Hindlimb muscle (tissue), 1 donor: Measurements from ENCODE around the gene PCDH9. TPM values are rescaled to one million over a fixed set of nuclear protein-coding genes. Genes with fewer than 3 reads are reported as not detected.

Experiments used
- DNase-seq: peaks from one replicate; pipeline ENCODE4 v3.0.0-alpha.2; 2013
- polyA plus RNA-seq: library from polyadenylated mRNA; unstranded; fragments of 120-200 nt; gene quantifications from one replicate; pipeline ENCODE4 v1.2.1, GENCODE V29; 2013; ENCODE audit not compliant: insufficient read length

The PCDH9 gene
- polyA plus RNA-seq, 1 donor, result 2.0 TPM

DNA sequence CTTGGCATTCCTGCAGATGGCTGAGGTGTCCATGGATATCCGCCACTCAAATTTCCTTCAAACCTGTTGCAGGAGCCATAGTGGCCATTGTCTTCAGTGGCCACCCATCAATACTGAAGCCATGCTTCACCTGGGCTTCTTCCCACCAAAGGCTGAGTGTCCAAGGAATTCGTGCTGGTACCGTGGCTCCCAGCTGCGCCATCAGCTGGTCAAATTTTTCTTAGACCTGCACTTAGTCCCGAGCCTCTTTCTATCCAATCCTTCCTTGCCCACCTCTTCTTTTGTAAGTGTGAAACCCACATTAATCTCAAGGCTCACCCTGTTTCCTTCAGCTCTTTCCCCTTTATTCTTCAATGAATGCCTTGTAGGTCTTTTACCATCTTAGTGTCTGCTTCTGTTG, 152.1 kb downstream of the PCDH9 start:
- DNase-seq, result no peak

GRCh38 chr13:67077132-67077531, 153.0 kb downstream of the PCDH9 start:
- no peak for DNase-seq

GRCh38 chr13:67076378-67076777, 153.8 kb downstream of the PCDH9 start:
- no peak for DNase-seq

GRCh38 chr13:67075239-67075638, 154.9 kb downstream of the PCDH9 start:
- no peak for DNase-seq

DNA sequence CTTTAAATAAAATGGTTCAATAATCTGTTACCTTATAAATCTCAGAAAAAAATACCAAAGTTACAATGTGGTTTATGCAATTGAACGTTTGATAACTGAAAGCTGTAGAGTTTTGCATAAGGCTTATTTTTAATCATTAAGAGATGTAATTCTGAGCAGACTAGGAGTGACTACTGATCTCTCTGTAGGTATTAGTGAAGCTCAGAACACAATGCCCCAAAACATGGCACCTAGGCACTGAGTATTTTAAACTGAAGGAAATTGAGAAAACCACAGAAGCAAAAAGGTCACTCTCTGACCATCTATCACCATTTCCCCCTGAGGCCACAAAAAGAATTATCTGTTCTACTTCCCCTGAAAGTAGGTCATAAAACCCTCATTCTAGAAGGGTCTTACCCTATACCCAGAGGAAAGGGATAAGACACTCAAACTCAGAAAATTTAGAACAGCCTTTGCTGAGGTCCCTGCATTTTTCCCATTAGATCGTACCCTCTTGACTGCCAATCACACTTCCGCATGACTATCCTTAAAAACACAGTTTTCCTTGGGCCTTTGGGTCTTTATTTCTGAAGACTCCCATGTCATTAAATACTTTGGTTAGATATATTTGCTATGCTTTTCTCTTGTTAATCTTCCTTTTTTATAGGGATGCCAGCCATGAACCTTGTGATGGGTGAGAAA, 158.1 kb downstream of the PCDH9 start:
- DNase-seq, result no peak

GRCh38 chr13:67070306-67070705, 159.8 kb downstream of the PCDH9 start:
- DNase-seq, result no peak

DNA sequence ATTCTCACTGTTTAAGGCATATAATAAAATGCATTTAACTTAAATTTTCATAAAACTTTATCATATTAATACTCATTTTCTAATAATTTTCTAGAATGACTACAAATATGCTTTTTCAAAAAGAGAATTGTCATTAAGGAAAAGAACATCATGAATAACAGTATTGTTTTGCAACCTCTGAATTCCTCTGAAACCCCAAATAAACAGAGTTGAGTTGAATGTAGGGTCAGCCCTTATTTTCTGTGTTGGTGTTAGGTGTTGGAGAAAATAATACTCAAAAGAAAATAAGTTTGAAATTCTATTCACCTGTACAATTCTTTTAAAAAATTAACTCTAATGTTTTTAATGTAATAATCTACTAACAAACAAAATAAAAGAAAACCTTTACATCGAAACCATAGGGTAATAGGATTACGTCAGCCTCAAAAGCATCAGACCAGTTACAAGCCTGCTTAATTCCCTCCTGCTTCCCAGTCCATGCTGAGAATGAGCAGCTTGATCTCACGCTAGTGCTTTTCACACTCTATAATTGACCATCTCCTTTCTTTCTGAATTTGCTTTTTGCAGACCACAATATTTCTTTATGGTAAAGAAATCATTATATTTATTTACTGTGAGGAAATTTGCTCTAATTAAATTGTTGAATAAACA, 160.9 kb downstream of the PCDH9 start:
- no peak for DNase-seq

DNA sequence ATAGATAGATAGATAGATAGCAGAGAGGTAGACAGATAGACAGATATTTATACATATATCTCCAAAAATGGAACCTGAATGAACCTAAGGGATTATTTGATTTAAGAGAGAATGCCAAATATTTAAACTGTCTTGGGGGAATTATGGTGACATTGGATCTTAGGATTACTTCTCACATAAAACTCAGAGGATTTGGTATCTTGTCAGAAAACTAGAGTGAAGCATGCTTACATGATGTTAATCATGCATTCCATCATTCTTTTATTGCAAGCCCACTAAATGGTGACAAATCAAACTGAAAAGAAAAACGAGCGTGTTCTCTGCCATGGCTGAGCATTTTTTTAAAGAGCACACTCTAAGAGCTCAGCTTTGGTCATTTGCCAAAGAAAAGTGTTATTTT, 165.2 kb downstream of the PCDH9 start:
- no peak for DNase-seq

DNA sequence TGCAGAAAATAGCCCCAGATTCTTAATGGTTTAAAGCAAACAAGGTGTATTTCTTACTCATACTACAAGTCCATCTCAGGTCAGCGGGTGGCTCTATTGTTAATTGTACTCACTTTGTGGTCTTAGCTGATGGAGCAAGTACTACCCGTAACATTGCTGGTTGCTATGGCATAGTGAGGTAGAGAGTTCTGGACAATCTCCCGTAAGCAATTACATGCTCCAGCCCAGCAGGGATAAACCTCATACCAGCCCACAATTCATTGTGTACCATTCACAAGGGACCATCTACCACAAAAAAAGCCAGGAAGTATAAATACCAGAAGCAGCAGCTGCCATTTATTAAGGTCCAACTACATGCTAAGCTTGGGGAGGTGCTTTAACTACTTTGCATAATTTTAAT, 167.1 kb downstream of the PCDH9 start:
- no peak for DNase-seq

GRCh38 chr13:67062160-67062559, 168.0 kb downstream of the PCDH9 start:
- no peak for DNase-seq

- no peak for DNase-seq
These were observed 168.4 kb downstream of the PCDH9 start for GRCh38 chr13:67061750-67062149.

GRCh38 chr13:67052550-67053490, 177.3 kb downstream of the PCDH9 start:
- DNase-seq, result no peak

- no peak for DNase-seq
These were observed 180.4 kb downstream of the PCDH9 start for GRCh38 chr13:67049744-67050143.

DNA sequence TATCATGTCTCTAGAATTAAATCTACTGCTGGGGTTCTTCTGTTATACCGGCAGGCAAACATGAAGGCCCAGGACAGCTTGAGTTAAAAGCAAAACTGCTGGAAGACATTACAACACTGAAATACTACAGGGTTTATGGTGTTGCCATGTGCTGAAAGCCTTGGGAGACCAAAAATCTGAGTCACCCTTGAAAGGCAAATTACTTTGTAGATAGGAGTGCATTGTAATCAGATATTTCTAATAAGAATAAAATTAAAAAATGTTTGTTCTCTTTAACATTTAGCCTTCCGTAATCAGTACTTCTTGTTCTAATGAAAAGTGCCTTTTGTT, 181.3 kb downstream of the PCDH9 start:
- DNase-seq, result no peak

DNA sequence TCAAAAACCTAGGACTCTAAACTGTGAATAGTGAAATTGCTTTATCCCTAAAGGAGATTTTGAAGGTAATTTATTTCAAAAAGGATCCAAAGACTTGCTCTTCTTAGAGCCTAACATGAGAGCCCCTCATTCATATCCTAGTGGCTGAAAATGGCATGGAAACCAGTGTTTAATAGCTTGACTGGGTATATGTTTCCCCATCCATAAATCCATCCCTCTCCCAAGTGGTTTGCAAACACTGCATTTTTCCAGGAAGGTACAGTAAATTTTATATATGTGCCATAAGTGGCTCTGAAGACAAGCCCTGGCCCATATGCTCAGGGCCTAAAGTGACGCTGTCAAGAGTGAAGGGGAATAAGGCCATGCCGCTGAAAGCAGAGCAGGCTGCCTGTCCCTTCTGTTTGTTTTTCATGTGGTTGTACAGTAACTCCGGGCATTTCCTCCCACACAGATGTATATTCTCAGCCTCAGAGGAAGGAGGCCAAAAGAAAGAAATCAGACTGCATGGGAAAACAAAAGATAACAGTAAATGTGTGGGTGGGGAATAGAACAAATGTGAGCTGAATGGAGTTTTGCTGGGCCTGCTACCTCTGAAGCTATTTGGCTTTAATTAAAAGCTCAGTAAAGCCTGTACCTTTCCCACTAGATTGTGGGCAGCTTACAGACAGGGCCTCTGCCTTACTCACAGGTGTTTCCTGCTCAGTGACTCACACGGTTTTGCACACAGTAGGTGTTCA, 181.9 kb downstream of the PCDH9 start:
- no peak for DNase-seq

DNA sequence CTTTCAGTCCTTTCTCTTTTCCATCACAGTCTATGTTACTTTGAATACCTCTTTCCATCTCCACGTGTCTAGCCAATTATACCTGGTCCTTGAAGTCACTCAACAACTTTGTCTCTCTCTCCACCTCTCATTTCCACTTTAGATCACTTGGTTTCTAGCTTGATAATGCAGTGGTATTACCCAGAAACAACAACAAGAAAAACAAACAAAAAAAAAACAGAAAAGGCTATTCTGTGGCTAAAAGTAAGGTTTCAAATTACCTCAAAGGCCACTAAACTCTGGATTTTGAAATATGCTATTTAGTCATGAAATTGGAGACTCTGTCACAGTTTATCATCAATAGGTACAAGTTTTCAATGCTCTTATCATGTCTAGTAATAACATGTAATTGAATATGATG, 184.8 kb downstream of the PCDH9 start:
- no peak for DNase-seq

- no peak for DNase-seq
These were observed 186.2 kb downstream of the PCDH9 start for GRCh38 chr13:67043901-67044300.

- no peak for DNase-seq
These were observed 187.6 kb downstream of the PCDH9 start for GRCh38 chr13:67042556-67042955.

DNA sequence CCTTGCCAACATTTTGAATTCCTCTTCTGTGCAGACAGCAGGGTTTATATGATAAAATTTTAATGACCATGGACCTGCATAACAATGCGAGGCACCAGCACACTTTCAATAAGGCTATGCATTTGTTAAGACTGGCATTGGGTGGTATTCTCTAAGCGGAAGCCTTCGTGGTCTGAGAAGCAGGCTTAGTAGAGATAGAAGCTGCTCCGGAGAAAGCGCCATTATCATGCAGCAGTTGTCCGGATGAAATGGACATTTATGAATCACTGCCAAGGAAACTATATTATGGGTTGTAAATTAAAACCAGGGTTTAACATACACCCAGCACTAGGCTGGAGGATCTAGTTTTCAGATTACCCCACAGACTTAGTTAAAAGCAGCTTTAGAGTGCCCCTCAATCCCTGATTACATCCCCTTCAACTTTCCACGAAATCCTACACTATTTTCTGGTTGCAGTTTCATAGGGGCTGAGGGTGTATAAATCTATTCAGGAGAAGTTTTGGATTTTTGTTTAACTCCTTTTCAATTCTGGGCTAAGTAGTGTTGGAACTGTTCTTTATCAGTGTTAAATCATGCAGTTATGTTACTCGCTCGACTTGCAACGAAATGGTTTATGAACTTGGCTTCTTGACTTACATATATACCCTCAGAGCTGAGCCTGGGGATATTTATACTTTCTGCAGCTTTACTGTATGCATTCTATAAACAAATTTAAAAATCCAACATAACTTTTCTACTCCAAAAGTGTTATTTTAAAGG, 193.3 kb downstream of the PCDH9 start:
- DNase-seq, result no peak

GRCh38 chr13:67033170-67033569, 197.0 kb downstream of the PCDH9 start:
- no peak for DNase-seq

DNA sequence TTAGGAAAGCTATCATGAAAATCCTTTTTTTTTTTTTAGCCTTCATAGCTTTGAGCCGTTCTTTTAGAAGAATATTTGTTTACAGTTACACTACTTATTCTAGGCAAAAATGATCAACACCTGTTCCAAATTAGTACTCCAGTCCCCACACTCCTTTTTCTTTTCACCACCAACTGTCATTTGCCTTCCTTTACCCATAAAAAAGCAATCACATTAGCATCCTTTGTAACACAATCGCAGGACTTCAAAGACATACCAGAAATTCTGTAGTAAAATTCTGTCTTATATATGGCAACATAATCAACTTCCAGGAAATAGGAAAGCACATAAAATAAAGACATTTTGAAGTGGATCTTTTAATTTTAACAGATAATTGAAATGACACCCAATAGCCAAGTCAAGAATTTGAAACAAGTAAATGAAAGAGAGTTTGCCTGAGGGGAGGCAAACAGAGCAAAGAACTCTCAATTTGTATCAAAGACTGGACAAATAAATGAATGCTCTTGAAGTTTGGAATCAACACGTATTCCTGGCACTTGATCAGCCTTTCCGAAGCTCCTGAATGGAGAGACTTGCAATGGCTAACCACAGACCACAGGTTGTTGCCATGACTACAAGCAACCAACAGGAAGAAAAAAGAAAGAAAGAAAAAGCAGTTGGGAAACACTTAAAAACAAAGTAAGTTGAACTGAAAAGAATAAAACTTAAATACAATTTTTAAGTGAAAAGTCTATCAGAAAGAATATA, 206.8 kb downstream of the PCDH9 start:
- no peak for DNase-seq
